Cardiac muscle cell (in vitro differentiated cells and primary cell): ENCODE results near the gene MEAF6. TPM values are rescaled to one million over a fixed set of nuclear protein-coding genes. Genes with fewer than 3 reads are reported as not detected.
"Not testable (repeated sequence)": the region's sequence is repeated elsewhere in the genome, so short reads cannot be mapped to it uniquely, and the experiment has no call there.

Experiments
- DNase-seq, 2 donors: peaks; one replicate each; pipeline versions ENCODE4 v3.0.0 to v3.0.0-alpha.2; 2010 to 2017; ENCODE audit warnings: low read depth in 1 of 2, low spot score in 1 of 2
- H3K27ac ChIP-seq: fragments of 200-600 bp; sonication (generic); 2 replicates; pipeline ENCODE4 v1.5.1; 2016
- H3K27me3 ChIP-seq: fragments of 200-600 bp; sonication (generic); 2 replicates; pipeline ENCODE4 v1.6.0; 2016; ENCODE audit warnings: control low read depth
- H3K36me3 ChIP-seq: fragments of 200-600 bp; sonication (generic); 2 replicates; pipeline ENCODE4 v1.5.1; 2016; ENCODE audit warnings: control low read depth
- H3K4me1 ChIP-seq: fragments of 200-600 bp; sonication (generic); 2 replicates; pipeline ENCODE4 v1.8.1; 2017; ENCODE audit warnings: low read depth, mild to moderate bottlenecking, mixed run types
- H3K4me3 ChIP-seq: fragments of 200-600 bp; sonication (generic); 2 replicates; pipeline ENCODE4 v1.5.1; 2016; ENCODE audit warnings: mild to moderate bottlenecking
- H3K9me3 ChIP-seq: fragments of 200-600 bp; sonication (generic); 2 replicates; pipeline ENCODE4 v1.5.1; 2017; ENCODE audit warnings: low read depth, mild to moderate bottlenecking, control low read depth
- CTCF ChIP-seq: IDR thresholded peaks from 2 replicates; pipeline ENCODE4 v1.5.1; 2012; ENCODE audit warnings: low read depth, mild to moderate bottlenecking, low read length
- polyA plus RNA-seq: library from polyadenylated mRNA; unstranded; fragments of >200 nt; fragmentation: Nextera tagmentation; extraction: Ambion mirVana; gene quantifications from 2 replicates; pipeline ENCODE4 v1.2.1, GENCODE V29; 2016
- total RNA-seq: library from RNA; depleted of rRNA; stranded (reverse); fragments of >200 nt; gene quantifications from 2 replicates; pipeline ENCODE4 v1.2.3, GENCODE V29; 2016

The MEAF6 gene
- total and polyA plus RNA-seq, 2 experiments from 2014 or later, result 68.2 to 138 TPM

DNA sequence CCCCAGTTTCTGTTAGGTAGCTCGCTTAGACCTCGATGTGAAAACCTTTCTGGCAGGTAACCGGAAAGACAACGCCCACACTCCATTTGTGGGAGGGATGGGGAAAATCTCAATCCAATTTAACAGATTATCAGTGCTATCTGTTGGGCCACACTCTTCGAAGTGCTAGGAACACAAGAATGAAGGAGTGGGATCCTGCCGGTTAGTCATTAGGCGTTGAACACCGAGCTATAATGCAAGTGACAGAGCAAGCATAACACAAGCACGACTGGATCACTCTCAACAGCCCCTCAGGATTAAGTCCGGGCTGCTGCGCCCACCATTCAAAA lies 39.0 kb upstream of the MEAF6 start:
- peak overlapping the region; percentile 72 for H3K27ac ChIP-seq
- TF ChIP-seq CTCF, result no peak
- H3K4me1 ChIP-seq, result peaks cover 10% of the 10 kb centered on the region
- peak overlapping the region; percentile 91 for H3K4me3 ChIP-seq
- DNase-seq, result no peak
- H3K36me3 ChIP-seq, result no peaks in the 10 kb centered on the region
- H3K27me3 ChIP-seq, result no peaks in the 10 kb centered on the region
- no peaks in the 10 kb centered on the region for H3K9me3 ChIP-seq

- H3K4me3 ChIP-seq, result no peak overlapping the region
- H3K27ac ChIP-seq, result no peak overlapping the region
- peaks cover 5% of the 10 kb centered on the region for H3K4me1 ChIP-seq
- H3K9me3 ChIP-seq, result no peaks in the 10 kb centered on the region
- H3K27me3 ChIP-seq, result no peaks in the 10 kb centered on the region
- TF ChIP-seq CTCF, result no peak
- DNase-seq, result peak in 1 of 2 donors; percentile 23
- peaks cover 13% of the 10 kb centered on the region for H3K36me3 ChIP-seq
Measured at GRCh38 chr1:37549341-37549740, 34.8 kb upstream of the MEAF6 start.

DNA sequence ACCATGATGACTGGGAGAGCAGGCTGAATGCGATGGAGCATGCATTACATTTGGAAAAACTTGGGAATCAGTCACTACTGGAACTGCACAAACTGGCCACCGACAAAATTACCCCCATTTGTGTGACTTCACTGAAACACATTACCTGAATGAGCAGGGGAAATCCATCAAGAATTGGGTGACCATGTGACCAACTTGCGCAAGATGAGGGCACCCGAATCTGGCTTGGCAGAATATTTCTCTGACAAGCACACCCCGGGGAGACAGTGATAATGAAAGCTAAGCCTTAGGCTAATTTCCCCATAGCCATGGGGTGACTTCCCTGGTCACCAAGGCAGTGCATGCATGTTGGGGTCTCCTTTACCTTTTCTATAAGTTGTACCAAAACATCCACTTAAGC lies 30.5 kb upstream of the MEAF6 start:
- no peaks in the 10 kb centered on the region for H3K27me3 ChIP-seq
- H3K4me3 ChIP-seq, result no peak overlapping the region
- H3K36me3 ChIP-seq, result peaks cover 16% of the 10 kb centered on the region
- no peak for TF ChIP-seq CTCF
- no peaks in the 10 kb centered on the region for H3K4me1 ChIP-seq
- H3K9me3 ChIP-seq, result no peaks in the 10 kb centered on the region
- no peak overlapping the region for H3K27ac ChIP-seq
- DNase-seq, result no peak

DNA sequence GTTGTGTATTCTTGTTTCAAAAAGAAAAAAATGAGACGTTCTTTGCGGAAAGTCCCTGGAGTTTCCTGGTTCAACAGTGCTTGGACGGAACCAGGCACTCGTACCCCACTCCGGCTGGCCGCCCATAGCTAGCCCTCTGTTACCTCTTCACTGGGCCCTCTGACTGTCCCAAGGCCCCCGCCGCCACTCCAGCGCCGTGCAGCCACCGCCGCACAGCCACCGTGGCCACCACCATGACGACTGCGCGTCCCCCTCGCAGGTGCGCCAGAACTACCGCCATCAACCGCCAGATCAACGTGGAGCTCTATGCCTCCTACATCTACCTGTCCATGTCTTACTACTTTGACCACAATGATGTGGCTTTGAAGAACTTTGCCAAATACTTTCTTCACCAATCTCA lies 30.0 kb upstream of the MEAF6 start:
- H3K27ac ChIP-seq, result no peak overlapping the region
- H3K36me3 ChIP-seq, result peaks cover 21% of the 10 kb centered on the region
- H3K9me3 ChIP-seq, result no peaks in the 10 kb centered on the region
- DNase-seq, result no peak
- H3K4me1 ChIP-seq, result no peaks in the 10 kb centered on the region
- no peaks in the 10 kb centered on the region for H3K27me3 ChIP-seq
- H3K4me3 ChIP-seq, result no peak overlapping the region
- TF ChIP-seq CTCF, result no peak

DNA sequence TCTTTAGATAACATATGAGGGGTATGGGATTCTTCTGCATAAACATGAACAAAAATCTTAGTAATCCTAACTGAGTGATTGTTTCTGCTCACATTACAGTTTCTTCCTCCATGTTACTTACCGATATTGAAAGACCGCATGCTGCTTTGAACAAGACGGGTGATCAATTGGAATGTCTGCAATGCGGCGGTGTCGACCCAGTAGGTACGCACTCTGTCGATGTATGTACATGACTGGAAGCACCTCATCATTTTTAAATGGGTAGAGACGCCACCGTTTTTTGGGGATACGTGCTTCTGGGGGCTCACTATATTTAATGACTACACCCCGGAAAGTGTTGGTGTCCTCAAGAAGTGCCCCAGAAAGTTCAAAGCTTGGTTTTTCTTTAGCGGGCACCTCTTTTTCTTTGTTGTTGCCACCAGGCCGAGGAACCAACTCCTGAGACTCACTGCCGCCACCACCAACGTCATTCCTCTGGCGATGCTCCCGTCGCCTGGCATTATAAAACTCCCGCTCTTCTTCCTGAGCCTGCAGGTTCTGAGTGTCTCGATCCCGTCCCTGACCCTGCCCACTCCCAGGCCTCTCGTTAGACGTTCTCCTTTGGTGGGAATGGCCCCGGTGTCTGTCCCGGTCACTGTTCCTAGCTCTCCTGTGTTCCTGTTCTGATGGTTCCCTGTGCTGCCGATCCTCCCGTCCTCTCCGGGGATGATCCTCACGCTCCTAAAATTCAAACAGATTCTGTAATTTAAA lies 25.6 kb upstream of the MEAF6 start:
- Histone ChIP-seq H3K36me3 (peaks cover 42% of the 10 kb centered on the region), H3K4me3 (no peak overlapping the region)
- no peak for TF ChIP-seq CTCF

DNA sequence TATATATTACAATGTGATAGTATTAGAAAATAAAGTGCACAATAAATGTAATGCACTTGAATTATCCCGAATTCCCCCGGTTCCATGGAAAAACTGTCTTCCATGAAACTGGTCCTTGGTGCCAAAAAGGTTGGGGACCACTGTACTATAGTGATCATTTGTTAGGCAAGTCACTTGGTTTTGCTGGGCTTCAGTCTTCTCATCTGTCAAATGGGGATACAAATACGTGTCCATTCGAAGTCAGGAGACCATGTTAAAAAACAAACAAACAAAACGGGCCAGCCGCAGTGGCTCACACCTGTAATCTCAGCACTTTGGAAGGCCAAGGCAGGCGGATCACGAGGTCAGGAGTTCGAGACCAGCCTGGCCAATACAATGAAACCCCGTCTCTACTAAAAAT lies 24.6 kb upstream of the MEAF6 start:
- DNase-seq, H3K4me3 ChIP-seq, H3K27me3 ChIP-seq, H3K4me1 ChIP-seq, H3K27ac ChIP-seq, H3K9me3 ChIP-seq: not testable (repeated sequence)
- peaks cover 36% of the 10 kb centered on the region for H3K36me3 ChIP-seq

More for the DNA sequence above, 25.6 kb upstream of the MEAF6 start:
- no peak for DNase-seq
- Histone ChIP-seq H3K4me1 (no peaks in the 10 kb centered on the region), H3K9me3 (no peaks in the 10 kb centered on the region), H3K27ac (no peak overlapping the region), H3K27me3 (no peaks in the 10 kb centered on the region)
